CD4-positive, alpha-beta T cell treated with Interleukin-6 at 100 ng/mL for 8 hours (primary cell): ENCODE measurements around the gene SLC22A8.
"Not testable (repeated sequence)": the region's sequence is repeated elsewhere in the genome, so short reads cannot be mapped to it uniquely, and the experiment has no call there.

ENCODE experiments used
- DNase-seq: peaks from one replicate; pipeline ENCODE4 v3.0.0-alpha.2; 2020; ENCODE audit warnings: mixed read lengths, low spot score

The SLC22A8 gene

GRCh38 chr11:62988276-62988675, 27.4 kb downstream of the SLC22A8 start:
- DNase-seq = no peak

- DNase-seq = no peak
Measured at GRCh38 chr11:62985041-62985750, 30.4 kb downstream of the SLC22A8 start.

GRCh38 chr11:62984451-62984991, 31.1 kb downstream of the SLC22A8 start, which contains the start of gene SLC22A6:
Gene SLC22A6 (minus strand): TSS chr11:62984967. CDS start chr11:62984690, 277 bp downstream.
- DNase-seq = no peak

DNA sequence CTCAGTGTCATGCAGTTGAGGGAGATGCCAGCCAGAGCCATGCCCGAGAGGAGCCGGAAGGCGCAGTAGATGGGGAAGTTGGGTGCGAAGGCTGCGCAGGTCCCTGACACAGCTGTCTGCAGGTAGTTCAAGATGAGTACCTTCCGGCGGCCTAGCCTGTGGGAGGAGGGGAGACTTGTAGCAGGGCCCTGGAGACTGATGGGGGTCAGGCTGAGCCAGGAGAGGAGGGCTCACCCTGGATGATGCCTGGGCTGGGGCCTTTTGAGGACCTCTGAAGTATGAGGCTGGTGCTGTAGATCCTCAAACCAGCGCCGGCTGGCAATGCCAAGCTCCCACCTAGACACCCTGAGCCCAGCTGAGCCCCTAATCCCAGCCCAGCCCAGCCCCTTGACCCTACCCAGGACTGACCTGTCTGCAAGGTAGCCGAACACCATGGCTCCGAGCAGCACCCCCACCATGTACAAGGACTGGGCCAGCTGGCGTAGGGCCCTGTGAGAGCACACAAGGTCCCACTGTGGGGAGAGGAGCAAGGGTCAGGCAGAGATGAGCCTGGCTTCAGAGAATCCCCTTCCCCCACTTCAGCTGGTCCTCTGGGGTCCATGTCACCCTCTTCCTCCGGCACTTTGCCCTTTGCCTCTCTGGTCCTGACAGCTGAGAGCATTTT, 32.0 kb downstream of the SLC22A8 start:
- DNase-seq = no peak

GRCh38 chr11:62981743-62982142, 33.9 kb downstream of the SLC22A8 start:
- DNase-seq = no peak

DNA sequence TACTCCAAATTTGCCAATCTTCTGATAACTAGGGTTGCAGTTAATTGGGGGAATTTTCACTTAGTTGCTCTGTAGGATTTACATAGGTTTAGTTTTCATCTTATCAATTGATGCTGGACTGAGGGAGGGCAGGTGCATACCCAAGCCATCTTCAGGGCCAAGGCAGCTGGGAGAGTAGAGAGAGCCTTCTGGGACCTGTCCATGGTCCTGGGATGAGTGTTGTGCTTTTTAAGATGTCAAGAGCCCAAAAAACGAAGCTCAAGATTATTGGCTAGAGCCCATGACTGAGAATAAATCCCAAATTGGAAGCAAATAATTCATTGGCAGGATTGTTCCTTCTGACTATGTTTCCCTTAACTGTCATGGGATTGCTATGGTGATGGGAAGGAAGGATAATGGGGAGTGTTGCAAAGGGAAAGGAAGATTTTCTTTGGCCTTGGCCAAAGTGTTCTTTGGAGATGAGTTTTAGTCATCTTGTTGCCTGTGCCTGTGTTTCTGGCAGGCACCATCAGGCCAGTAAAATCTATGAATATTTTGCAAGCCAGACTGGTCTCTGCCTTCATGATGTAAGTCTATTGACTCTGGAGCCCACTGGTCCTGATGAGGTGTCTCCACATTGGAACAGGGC, 35.4 kb downstream of the SLC22A8 start:
- no peak for DNase-seq

- DNase-seq = no peak
Measured at GRCh38 chr11:62976109-62976508, 39.5 kb downstream of the SLC22A8 start.

GRCh38 chr11:62974848-62975522, 40.7 kb downstream of the SLC22A8 start:
- no peak for DNase-seq

GRCh38 chr11:62965574-62965973, 50.1 kb downstream of the SLC22A8 start:
- DNase-seq = no peak

DNA sequence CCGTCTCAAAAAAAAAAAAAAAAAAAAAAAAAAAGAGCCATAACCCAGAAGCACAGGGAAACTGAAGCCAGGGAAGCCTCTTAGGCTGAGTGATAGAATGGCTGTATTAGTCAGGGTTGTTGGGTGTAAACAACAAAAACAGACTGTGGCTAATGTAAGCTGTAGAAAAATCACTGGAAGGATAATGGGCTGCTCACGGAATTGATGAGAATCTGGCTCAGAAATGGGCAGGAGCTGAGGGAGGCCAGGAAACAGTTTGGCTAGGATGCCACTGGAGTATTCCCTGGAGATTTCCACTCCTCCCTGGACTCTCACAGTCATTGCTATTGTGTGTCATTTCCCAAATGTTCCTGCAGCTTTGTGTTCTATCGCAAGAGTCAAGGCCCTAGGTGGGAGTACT, 53.2 kb downstream of the SLC22A8 start:
- DNase-seq = no peak

DNA sequence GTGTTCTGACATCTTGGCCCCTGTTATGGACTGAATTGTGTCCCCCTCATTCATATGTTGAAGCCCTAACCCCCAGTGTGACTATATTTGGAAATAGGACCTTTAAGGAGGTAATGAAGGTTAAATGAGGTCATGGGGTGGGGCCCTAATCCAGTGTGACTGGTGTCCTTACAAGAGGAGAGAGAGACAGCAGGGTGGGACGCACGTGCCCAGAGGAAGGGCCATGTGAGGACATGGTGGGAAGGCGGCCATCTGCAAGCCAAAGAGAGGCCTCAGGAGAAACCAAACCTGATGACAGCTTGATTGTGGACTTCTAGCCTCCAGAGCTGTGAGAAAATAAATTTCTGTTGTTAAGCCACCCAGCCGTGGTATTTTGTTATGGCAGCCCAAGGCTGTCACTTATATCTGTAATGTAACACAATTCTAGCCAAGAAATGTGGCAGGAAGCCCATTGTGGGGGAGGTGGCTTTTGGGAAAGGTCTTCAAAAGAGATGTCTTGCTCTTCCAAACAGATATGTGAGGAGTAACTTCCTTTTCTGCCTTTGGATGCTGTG, 54.5 kb downstream of the SLC22A8 start:
- no peak for DNase-seq

DNA sequence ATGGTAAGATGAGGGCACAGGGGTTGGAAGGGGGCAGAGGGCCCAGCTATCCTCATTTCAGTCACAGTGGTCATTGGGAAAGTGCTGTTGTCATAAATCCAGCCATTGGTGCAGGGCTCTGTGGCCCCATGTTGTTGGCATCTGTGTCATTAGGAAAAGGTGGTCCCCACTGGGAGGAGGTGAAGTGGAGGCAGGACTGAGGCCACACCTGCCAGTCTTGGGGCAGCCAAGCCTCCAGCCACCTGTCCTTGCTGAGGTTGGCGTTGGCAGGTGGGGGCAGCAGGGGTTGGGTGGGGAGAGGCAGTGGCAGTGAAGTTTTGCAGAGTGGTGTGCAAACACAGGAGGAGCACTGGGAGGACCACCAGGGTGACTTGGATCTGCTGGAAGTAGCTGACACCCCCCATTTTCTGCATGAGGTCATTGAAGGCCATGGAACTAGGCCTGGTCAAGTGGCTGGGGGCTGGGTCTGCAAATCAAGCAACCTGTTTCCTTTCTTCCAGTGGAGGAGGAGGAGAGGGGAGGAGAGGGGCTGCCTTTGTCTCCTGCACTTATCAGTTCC, 56.1 kb downstream of the SLC22A8 start:
- DNase-seq = no peak

DNA sequence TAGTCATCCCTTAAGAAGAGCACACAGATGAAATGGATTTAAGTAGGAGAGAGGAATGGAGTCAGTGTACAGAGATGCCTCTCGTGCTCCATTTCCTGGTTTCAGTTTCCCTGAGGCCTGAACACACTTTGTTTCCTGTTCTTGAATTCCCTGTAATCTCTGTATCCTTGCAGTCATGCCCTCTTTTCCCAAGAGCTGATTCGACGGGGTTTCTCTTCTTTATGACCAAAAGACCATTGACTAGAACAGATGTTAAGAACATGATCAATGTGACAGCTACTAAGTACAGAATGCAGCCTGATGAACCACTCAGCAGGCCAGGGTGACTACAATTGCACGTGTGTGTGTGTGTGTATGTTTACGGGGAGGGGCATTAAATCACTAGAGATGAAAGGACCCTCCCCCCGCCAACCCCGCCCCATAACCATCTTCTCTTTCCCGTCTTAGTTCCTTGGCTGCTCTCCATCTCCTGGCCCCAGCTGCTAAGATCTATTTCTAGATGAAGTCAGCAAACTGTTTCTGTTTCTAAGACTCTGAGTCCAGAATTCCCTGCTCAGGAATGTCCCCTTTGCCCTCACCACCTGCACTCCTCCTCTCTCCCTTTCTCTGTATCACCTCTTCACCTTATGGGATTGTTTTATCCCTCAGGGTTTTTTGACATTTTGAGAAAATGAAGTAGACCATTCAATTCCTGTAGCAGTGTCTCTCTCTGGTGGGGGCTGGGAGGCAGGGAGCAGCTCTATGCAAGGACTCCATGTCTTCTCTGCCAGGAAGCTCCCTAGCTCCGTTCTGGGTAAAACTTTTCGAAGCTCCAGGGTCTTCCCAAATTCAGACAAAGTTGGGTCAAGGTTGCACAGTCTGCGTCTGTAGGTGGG, 56.9 kb downstream of the SLC22A8 start:
- no peak for DNase-seq

DNA sequence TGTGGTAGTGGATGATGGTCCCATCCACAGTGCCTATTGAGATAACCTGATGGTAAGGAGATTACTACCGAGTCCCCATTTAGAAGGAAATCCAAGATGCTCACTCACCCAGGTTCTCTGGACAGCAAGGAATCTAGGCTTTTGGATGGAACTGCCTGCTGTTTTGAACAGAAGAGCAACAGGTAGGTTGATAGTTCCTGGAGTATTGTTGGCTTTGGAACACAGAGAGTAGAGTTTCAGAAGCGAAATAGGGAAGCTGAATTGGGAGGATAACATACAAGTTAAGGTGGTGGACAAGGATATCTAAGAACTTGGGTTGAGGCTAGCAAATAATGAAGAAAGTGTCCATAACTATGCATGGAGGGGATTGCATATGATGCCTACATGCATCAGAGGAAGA, 58.5 kb downstream of the SLC22A8 start:
- DNase-seq = no peak

DNA sequence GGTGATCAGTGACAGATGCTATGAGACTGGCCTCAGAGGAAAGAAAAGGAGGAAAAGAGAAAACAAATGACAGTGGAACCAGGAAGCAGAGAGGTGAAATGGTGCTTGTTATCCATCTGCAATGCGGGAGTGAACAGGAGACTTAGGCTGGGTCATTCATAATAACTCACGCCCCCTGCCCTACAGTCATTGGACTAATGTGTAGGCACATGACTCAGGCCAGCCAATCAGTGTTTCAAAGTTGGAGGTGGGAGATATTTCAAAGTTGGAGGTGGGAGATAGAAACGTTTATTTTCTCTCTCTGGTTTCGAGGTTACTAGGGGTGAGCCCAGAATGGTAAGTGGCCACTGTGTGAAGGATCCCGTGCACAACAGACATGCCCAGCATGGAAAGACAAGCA, 61.2 kb downstream of the SLC22A8 start:
- no peak for DNase-seq

DNA sequence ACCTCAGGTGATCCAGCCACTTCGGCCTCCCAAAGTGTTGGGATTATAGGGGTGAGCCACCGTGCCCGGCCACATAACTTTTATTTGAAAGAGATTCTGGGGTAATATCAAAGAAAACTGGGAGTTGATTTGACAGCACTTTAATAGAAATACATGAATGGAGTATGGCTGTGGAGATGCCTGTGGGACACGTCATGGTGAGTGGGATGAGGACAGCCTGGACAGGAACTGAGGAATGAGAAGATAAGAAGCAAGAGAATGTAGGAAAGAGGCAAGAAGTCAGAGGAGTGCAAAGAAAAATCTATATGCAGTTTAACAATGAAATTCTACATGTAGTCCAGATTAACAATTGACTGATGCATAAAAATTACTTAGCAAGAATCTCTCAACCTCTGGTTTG, 61.8 kb downstream of the SLC22A8 start:
- no peak for DNase-seq

DNA sequence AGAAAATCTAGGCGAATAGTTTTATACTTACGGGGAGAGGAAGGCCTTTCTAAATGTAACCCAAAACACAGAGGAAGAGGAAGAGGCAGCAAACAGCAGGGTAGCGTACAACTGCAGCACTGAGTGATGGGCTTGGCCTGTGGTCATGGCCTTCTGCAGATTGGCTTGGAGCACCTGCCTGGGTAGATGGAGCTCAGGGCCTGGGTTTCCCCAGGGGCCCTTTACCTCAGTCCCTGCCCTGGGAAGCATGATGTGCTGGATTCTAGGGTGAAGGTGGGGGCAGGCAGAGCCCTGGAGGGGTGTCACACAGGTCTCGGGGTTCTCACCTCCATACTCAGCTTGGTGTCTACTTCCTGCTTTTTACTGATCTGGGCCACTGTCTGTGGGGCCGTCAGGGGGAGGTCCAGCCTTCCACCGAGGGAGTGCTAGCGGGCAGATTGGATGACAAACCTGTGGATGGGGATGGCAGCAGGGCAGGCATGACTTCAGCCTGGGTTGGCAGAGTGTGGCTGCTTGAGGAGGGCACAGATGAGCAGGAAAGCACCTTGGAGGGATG, 66.8 kb downstream of the SLC22A8 start:
- no peak for DNase-seq

DNA sequence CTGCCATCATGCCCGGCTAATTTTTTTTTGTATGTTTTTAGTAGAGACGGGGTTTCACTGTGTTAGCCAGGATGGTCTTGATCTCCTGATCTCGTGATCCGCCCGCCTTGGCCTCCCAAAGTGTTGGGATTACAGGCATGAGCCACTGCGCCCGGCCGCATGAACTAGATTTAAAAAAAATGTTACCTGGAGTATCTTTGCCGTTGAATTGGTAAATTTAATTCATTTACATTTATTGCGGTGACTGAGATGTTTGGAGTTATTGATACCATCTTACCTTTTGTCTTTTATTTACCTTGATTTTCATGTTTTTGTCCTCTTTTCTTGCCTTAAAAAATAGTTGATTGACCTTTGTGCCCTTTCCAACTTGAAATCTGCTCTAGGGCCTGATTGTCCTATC, 70.1 kb downstream of the SLC22A8 start:
- DNase-seq = not testable (repeated sequence)
